ENCODE data around the gene LRRC28. TPM values are rescaled to one million over a fixed set of nuclear protein-coding genes. Genes with fewer than 3 reads are reported as not detected.

Gene LRRC28
- total and polyA plus RNA-seq, 9 of the 15 experiments (the other 6 are each of a cell fraction or from before 2014, with no cell fraction given) = 5.5 to 17.4 (median 7.9) TPM

- in situ Hi-C loops (cut with MboI) = no loop called here
- BruUV-seq (replicated peaks) = no TSS peak
- H2AFZ ChIP-seq (ENCODE audit: low read depth, low read length) = peak overlapping the region; percentile 96
- H3K9ac ChIP-seq (ENCODE audit: insufficient read depth in 1 of 2, low read depth in 2 of 2, low read length in 2 of 2) = peak overlapping the region; percentile 73 to 93
- H3K4me2 ChIP-seq (ENCODE audit: insufficient read depth, low read length) = peak overlapping the region; percentile 95
- H3K27ac ChIP-seq (ENCODE audit: extremely low read depth, low read depth, low read length) = peak overlapping the region; percentile 90
- no peaks in the 10 kb centered on the region for H4K20me1 ChIP-seq (replicated peaks; ENCODE audit: control insufficient read depth, insufficient read depth, low read length)
- H3K79me2 ChIP-seq (ENCODE audit: control insufficient read depth, insufficient read depth, low read length) = no peaks in the 10 kb centered on the region
- ATAC-seq (no peak), DNase-seq (ENCODE audit: extremely low read depth in 1 of 4, low spot score in 3 of 4) (no peak), FAIRE-seq (no peak)
- no peaks in the 10 kb centered on the region for H3K36me3 ChIP-seq (ENCODE audit: control insufficient read depth, insufficient read depth, low read length)
- ChIA-PET POLR2A (interaction anchor here (0.6 to 0.8 kb wide), 2 partner anchors 55 to 62 kb away, joined by 3 to 4 read pairs; no protein-coding TSS in a partner anchor), CTCF (ENCODE audit: low intra/inter-chr PET ratio) (no interaction called here)
- peak overlapping the region; percentile 71 for H3K4me3 ChIP-seq
- WGBS (ENCODE audit: insufficient coverage, low coverage, missing lambda C conversion rate) = 19% methylated on average over 7 of the region's 7 CpGs
- peaks cover 0 to 4% of the 10 kb centered on the region in 2 experiments; a peak in 1 of 5 replicates for H3K4me1 ChIP-seq (replicated peaks in 1 of 2; ENCODE audit: control insufficient read depth in 2 of 2, insufficient read depth in 2 of 2, low read length in 2 of 2)
- intact Hi-C loops (cut with micrococcal nuclease) = no loop called here
- H3K27me3 ChIP-seq (ENCODE audit: control insufficient read depth in 2 of 2, insufficient read depth in 2 of 2, low read length in 2 of 2) = no peaks in the 10 kb centered on the region
- no peaks in the 10 kb centered on the region for H3K9me1 ChIP-seq (ENCODE audit: control insufficient read depth, insufficient read depth, low read length)
- H3K9me3 ChIP-seq (replicated peaks; ENCODE audit: control insufficient read depth, insufficient read depth, low read depth, low read length) = no peaks in the 10 kb centered on the region
- no peak for TF ChIP-seq SMARCA5 (IDR thresholded peaks at IDR 0.05)
- TF ChIP-seq C11orf30 (IDR thresholded peaks at IDR 0.05; ENCODE audit: low read depth) = peak; percentile 67; the same call in 1 of the 2 replicates
- no peak for TF ChIP-seq MAX (CRISPR knock-in tag; IDR thresholded peaks at IDR 0.05)
- TF ChIP-seq CHCHD3 (CRISPR knock-in tag; IDR thresholded peaks at IDR 0.05) = no peak
- TF ChIP-seq HIVEP1 (CRISPR knock-in tag; IDR thresholded peaks at IDR 0.05) = no peak
- TF ChIP-seq, protein P1, sequence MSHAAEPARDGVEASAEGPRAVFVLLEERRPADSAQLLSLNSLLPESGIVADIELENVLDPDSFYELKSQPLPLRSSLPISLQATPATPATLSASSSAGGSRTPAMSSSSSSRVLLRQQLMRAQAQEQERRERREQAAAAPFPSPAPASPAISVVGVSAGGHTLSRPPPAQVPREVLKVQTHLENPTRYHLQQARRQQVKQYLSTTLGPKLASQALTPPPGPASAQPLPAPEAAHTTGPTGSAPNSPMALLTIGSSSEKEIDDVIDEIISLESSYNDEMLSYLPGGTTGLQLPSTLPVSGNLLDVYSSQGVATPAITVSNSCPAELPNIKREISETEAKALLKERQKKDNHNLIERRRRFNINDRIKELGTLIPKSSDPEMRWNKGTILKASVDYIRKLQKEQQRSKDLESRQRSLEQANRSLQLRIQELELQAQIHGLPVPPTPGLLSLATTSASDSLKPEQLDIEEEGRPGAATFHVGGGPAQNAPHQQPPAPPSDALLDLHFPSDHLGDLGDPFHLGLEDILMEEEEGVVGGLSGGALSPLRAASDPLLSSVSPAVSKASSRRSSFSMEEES (CRISPR knock-in tag; IDR thresholded peaks at IDR 0.05) = no peak
- TF ChIP-seq, protein P2, sequence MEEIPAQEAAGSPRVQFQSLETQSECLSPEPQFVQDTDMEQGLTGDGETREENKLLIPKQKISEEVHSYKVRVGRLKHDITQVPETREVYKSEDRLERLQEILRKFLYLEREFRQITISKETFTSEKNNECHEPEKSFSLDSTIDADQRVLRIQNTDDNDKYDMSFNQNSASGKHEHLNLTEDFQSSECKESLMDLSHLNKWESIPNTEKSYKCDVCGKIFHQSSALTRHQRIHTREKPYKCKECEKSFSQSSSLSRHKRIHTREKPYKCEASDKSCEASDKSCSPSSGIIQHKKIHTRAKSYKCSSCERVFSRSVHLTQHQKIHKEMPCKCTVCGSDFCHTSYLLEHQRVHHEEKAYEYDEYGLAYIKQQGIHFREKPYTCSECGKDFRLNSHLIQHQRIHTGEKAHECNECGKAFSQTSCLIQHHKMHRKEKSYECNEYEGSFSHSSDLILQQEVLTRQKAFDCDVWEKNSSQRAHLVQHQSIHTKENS (CRISPR knock-in tag; IDR thresholded peaks at IDR 0.05) = no peak
- TF ChIP-seq ZNF316 (IDR thresholded peaks at IDR 0.05) = peak; percentile 83
- 0 out of 2 replicates have a peak, but pooled peaks have one; percentile 10 for TF ChIP-seq DPF2 (IDR thresholded peaks at IDR 0.05)
- TF ChIP-seq CHD2 (IDR thresholded peaks at IDR 0.05; ENCODE audit: low read depth, low read length) = no peak
- 0 out of 2 replicates have a peak, but pooled peaks have one; percentile 15 for TF ChIP-seq ZNF584 (CRISPR knock-in tag; IDR thresholded peaks at IDR 0.05; ENCODE audit: low read depth)
- 0 out of 2 replicates have a peak, but pooled peaks have one; percentile 36 for TF ChIP-seq MIER1 (IDR thresholded peaks at IDR 0.05; ENCODE audit: low read depth)
- no peak for TF ChIP-seq SMC3 (conservative IDR thresholded peaks at IDR 0.05; ENCODE audit: insufficient read depth, low read depth, low read length)
- TF ChIP-seq ZSCAN32 (CRISPR knock-in tag; IDR thresholded peaks at IDR 0.05) = no peak
- TF ChIP-seq MAFG (tag; conservative IDR thresholded peaks at IDR 0.05) = peak; percentile 53
- TF ChIP-seq BRF1 (IDR thresholded peaks at IDR 0.05; ENCODE audit: borderline replicate concordance, extremely low read depth, insufficient read length) = no peak
- no peak for TF ChIP-seq KDM4B (IDR thresholded peaks at IDR 0.05; ENCODE audit: borderline replicate concordance in 2 of 2, low read depth in 1 of 2)
- TF ChIP-seq ZNF551 (CRISPR knock-in tag; IDR thresholded peaks at IDR 0.05) = peak; percentile 19; the same call in 1 of the 2 replicates
- no peak for TF ChIP-seq TAL1 (IDR thresholded peaks at IDR 0.05)
- TF ChIP-seq, protein P3, sequence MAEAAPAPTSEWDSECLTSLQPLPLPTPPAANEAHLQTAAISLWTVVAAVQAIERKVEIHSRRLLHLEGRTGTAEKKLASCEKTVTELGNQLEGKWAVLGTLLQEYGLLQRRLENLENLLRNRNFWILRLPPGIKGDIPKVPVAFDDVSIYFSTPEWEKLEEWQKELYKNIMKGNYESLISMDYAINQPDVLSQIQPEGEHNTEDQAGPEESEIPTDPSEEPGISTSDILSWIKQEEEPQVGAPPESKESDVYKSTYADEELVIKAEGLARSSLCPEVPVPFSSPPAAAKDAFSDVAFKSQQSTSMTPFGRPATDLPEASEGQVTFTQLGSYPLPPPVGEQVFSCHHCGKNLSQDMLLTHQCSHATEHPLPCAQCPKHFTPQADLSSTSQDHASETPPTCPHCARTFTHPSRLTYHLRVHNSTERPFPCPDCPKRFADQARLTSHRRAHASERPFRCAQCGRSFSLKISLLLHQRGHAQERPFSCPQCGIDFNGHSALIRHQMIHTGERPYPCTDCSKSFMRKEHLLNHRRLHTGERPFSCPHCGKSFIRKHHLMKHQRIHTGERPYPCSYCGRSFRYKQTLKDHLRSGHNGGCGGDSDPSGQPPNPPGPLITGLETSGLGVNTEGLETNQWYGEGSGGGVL (CRISPR knock-in tag; IDR thresholded peaks at IDR 0.05) = no peak
These were observed 806 bp upstream of the LRRC28 start for GRCh38 chr15:99250494-99250856.

Data from K562 (cell line).